Gastrocnemius medialis (tissue), 4 donors: Measurements from ENCODE around the gene DCAF6. TPM values are rescaled to one million over a fixed set of nuclear protein-coding genes. Genes with fewer than 3 reads are reported as not detected.

Experiments
- ATAC-seq, 2 donors: fragments of 150-250 bp; one replicate each; pipeline ENCODE4 v1.9.1; 2016
- DNase-seq, 2 donors: peaks; one replicate each; pipeline ENCODE4 v3.0.0-alpha.2; 2019
- H3K27ac ChIP-seq, 4 donors: fragments of 200-600 bp; sonication (generic); 1 replicate in 1 of 4; 2 replicates in 3 of 4; pipeline ENCODE4 v1.5.1; 2016 to 2018; ENCODE audit warnings: mild to moderate bottlenecking in 2 of 4, moderate library complexity in 1 of 4
- H3K27me3 ChIP-seq, 3 donors: fragments of 200-600 bp; sonication (generic) in 2 of 3; 1 replicate in 1 of 3; 2 replicates in 2 of 3; pipeline versions ENCODE4 v1.5.1 to v1.6.0; 2016 to 2019; ENCODE audit warnings: mild to moderate bottlenecking in 1 of 3, moderate library complexity in 1 of 3
- H3K36me3 ChIP-seq, 2 donors: fragments of 200-600 bp; sonication (generic) in 1 of 2; one replicate each; pipeline ENCODE4 v1.5.1; 2017 to 2018
- H3K4me1 ChIP-seq, 2 donors: fragments of 200-600 bp; sonication (generic) in 1 of 2; one replicate each; pipeline ENCODE4 v1.5.1; 2016 to 2017; ENCODE audit warnings: mild to moderate bottlenecking in 2 of 2
- H3K4me3 ChIP-seq, 4 donors: fragments of 200-600 bp; sonication (generic) in 3 of 4; 1 replicate in 1 of 4; 2 replicates in 3 of 4; pipeline ENCODE4 v1.5.1; 2016 to 2019; ENCODE audit warnings: mild to moderate bottlenecking in 2 of 4
- H3K9me3 ChIP-seq, 3 donors: fragments of 200-600 bp; sonication (generic) in 2 of 3; 1 replicate in 1 of 3; 2 replicates in 2 of 3; pipeline ENCODE4 v1.5.1; 2016 to 2019
- POLR2A ChIP-seq, 2 donors: fragments of 450-650 bp; IDR thresholded peaks; one replicate each; pipeline ENCODE4 v1.6.1; 2017; ENCODE audit warnings: antibody characterized with exemption in 2 of 2, mild to moderate bottlenecking in 2 of 2, moderate library complexity in 2 of 2
- in situ Hi-C, 4 donors: fragments of 200-750 bp; cut with MboI; loops; one replicate each; pipeline versions ENCODE4 v1.15.0 to v1.8.0; 2017; ENCODE audit warnings: low sequenced_read_pairs in 4 of 4
- intact Hi-C: fragments of 100-400 bp; cut with DNase I; formaldehyde crosslinking; loops from one replicate; pipeline ENCODE4 v1.15.1; 2023; ENCODE audit warnings: low total_unique reads
- total RNA-seq, 4 donors: library from RNA; depleted of rRNA; stranded (reverse); fragments of >200 nt; gene quantifications; one replicate each; pipeline versions ENCODE4 v1.1.0 to v1.2.3, GENCODE V29; 2016
- TF ChIP-seq, protein P1 (sequence below), 5 experiments: fragments of 450-650 bp in 3 of 5; fragments of 200-600 bp in 2 of 5; sonication (generic) in 2 of 5; IDR thresholded peaks in 4 of 5; conservative IDR thresholded peaks in 1 of 5; 1 replicate in 4 of 5; 2 replicates in 1 of 5; pipeline ENCODE4 v1.5.1; 2016 to 2019; ENCODE audit warnings: antibody characterized with exemption in 5 of 5, mild to moderate bottlenecking in 3 of 5, moderate library complexity in 3 of 5

Gene DCAF6
- total RNA-seq, 4 donors from 2014 or later, result 365 to 466 (median 389) TPM

- no peak for DNase-seq
- in situ Hi-C loops (loop anchor here in 1 of 4 donors (25.0 kb wide), 1 partner anchor 287 kb away; no protein-coding TSS in a partner anchor), intact Hi-C loops (no loop called here)
- no peak for TF ChIP-seq POLR2A (IDR thresholded peaks at IDR 0.05)
- TF ChIP-seq, protein P1, sequence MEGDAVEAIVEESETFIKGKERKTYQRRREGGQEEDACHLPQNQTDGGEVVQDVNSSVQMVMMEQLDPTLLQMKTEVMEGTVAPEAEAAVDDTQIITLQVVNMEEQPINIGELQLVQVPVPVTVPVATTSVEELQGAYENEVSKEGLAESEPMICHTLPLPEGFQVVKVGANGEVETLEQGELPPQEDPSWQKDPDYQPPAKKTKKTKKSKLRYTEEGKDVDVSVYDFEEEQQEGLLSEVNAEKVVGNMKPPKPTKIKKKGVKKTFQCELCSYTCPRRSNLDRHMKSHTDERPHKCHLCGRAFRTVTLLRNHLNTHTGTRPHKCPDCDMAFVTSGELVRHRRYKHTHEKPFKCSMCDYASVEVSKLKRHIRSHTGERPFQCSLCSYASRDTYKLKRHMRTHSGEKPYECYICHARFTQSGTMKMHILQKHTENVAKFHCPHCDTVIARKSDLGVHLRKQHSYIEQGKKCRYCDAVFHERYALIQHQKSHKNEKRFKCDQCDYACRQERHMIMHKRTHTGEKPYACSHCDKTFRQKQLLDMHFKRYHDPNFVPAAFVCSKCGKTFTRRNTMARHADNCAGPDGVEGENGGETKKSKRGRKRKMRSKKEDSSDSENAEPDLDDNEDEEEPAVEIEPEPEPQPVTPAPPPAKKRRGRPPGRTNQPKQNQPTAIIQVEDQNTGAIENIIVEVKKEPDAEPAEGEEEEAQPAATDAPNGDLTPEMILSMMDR (IDR thresholded peaks at IDR 0.05 in 4 of 5, conservative IDR thresholded peaks at IDR 0.05 in 1 of 5), result no peak
- Histone ChIP-seq H3K36me3 (no peaks in the 10 kb centered on the region), H3K27ac (no peak overlapping the region), H3K4me1 (no peaks in the 10 kb centered on the region), H3K4me3 (no peak overlapping the region), H3K9me3 (no peaks in the 10 kb centered on the region), H3K27me3 (no peaks in the 10 kb centered on the region)
- ATAC-seq, result no peak
These were observed 162.9 kb downstream of the DCAF6 start for GRCh38 chr1:168099337-168099801.

DNA sequence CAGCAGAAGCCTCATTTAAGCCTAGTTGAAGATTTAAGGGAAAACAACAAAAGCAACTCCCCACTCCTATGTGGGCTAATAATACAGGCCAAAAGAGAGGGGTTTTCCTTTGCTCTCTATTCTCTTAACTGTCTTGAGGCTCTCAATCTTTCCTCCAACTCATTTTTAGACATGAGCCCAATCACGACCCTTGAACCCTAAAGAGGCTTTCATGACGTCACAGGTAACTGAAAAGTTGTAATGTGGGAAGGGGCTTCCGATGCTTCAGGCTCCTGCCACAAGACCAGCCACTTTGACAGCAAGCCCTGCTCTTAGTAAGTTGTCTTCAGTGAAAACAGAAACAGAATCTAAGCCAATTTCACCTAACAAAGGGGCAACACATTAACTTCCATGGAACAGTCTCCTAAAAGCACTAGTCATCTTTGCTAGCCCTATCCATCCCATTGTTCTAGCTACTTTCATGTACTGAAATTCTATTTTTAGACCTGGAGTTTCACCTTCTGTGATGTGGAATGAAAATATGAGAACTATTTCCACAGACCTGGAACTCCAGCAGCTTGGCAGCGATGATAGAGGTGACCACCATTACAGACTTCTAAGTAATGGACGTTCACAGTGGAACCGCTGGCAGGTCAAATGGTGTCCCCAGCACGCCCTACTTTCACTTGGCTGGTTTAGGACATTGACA lies 164.0 kb downstream of the DCAF6 start:
- Histone ChIP-seq H3K27ac (no peak overlapping the region), H3K4me3 (no peak overlapping the region), H3K36me3 (no peaks in the 10 kb centered on the region), H3K4me1 (no peaks in the 10 kb centered on the region), H3K9me3 (no peaks in the 10 kb centered on the region), H3K27me3 (no peaks in the 10 kb centered on the region)
- no peak for ATAC-seq
- TF ChIP-seq, protein P1 (IDR thresholded peaks at IDR 0.05 in 4 of 5, conservative IDR thresholded peaks at IDR 0.05 in 1 of 5), result no peak
- TF ChIP-seq POLR2A (IDR thresholded peaks at IDR 0.05), result no peak
- no peak for DNase-seq
- intact Hi-C loops (no loop called here), in situ Hi-C loops (no loop called here)

DNA sequence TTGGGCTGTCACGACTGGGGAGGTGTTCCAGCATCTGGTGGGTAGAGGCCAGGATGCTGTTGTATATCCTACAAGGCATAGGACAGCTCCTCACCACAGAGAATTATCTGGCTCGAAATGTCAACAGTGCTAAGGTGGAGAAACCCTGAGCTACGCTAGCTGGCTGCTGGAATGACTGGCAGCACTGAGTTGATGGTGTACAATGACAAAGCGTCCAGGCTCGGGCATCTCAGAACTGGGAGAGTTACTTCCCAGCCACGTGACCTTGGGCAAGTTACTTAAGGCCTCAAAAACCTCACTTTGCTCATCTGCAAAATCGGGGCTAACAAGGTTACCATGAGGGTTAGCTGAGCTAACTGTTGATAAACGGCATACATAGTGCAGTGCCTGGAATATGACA lies 164.9 kb downstream of the DCAF6 start:
- DNase-seq, result no peak
- no peak for ATAC-seq
- Histone ChIP-seq H3K27me3 (no peaks in the 10 kb centered on the region), H3K36me3 (no peaks in the 10 kb centered on the region), H3K4me3 (no peak overlapping the region), H3K27ac (no peak overlapping the region), H3K4me1 (no peaks in the 10 kb centered on the region), H3K9me3 (no peaks in the 10 kb centered on the region)
- in situ Hi-C loops, result no loop called here
- intact Hi-C loops, result no loop called here
- TF ChIP-seq POLR2A (IDR thresholded peaks at IDR 0.05), result no peak
- TF ChIP-seq, protein P1 (IDR thresholded peaks at IDR 0.05 in 4 of 5, conservative IDR thresholded peaks at IDR 0.05 in 1 of 5), result no peak

GRCh38 chr1:168102487-168102886 lies 166.0 kb downstream of the DCAF6 start:
- Histone ChIP-seq H3K4me1 (no peaks in the 10 kb centered on the region), H3K27ac (no peak overlapping the region), H3K27me3 (no peaks in the 10 kb centered on the region), H3K36me3 (no peaks in the 10 kb centered on the region), H3K4me3 (no peak overlapping the region), H3K9me3 (no peaks in the 10 kb centered on the region)
- DNase-seq (no peak), ATAC-seq (no peak)
- TF ChIP-seq, protein P1 (IDR thresholded peaks at IDR 0.05 in 4 of 5, conservative IDR thresholded peaks at IDR 0.05 in 1 of 5), result no peak
- no peak for TF ChIP-seq POLR2A (IDR thresholded peaks at IDR 0.05)
- intact Hi-C loops (no loop called here), in situ Hi-C loops (no loop called here)
